ENCODE data around the gene TXNIP. TPM values are rescaled to one million over a fixed set of nuclear protein-coding genes. Genes with fewer than 3 reads are reported as not detected.

TXNIP gene
- total and polyA plus RNA-seq, 5 donors, result 548 to 943 (median 667) TPM

DNA sequence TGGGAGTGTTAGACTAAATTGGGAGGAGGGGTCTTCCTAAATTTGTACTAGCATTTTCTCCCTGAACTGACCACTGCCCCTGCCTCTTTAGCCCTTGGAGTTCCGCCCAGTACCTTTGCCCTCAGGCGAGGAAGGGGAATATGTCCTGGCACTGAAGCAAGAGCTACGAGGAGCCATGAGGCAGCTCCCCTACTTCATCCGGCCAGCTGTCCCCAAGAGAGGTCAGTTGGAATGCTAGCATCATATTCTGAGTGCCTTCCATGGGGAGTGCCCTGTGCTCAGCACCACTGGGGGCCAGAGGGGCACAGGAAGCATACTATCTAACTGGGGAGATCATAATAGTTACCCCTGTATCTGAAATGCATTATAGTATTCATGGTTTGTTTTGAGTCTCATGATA is 21.2 kb downstream of the TXNIP start:
- no peak for ATAC-seq
- intact Hi-C loops (cut with DNase I), result loop anchor here in 1 of 4 donors (5.0 kb wide), 1 partner anchor 37 kb away; no protein-coding TSS in a partner anchor

GRCh38 chr1:145974721-145975120 is 21.7 kb downstream of the TXNIP start:
- Histone ChIP-seq H3K9me3 (ENCODE audit: control insufficient read depth, low read length) (no peaks in the 10 kb centered on the region), H3K27me3 (ENCODE audit: control insufficient read depth, insufficient read depth) (no peaks in the 10 kb centered on the region), H3K4me1 (ENCODE audit: control insufficient read depth, insufficient read depth, low read length) (peaks cover 7% of the 10 kb centered on the region), H3K4me3 (ENCODE audit: low read length) (no peak overlapping the region), H3K27ac (ENCODE audit: low read length) (no peak overlapping the region)
- ATAC-seq (no peak), DNase-seq (no peak)
- 79% methylated on average over 7 of the region's 7 CpGs for WGBS
- intact Hi-C loops (cut with DNase I), result loop anchor here in 1 of 4 donors (5.0 kb wide), 1 partner anchor 38 kb away; no protein-coding TSS in a partner anchor

More for the DNA sequence above, 21.2 kb downstream of the TXNIP start:
- DNase-seq, result no peak
- H3K9me3 ChIP-seq (ENCODE audit: control insufficient read depth, low read length), result no peaks in the 10 kb centered on the region
- H3K4me1 ChIP-seq (ENCODE audit: control insufficient read depth, insufficient read depth, low read length), result peaks cover 11% of the 10 kb centered on the region
- no peak overlapping the region for H3K27ac ChIP-seq (ENCODE audit: low read length)
- 63% methylated on average over 4 of the region's 4 CpGs for WGBS
- no peak overlapping the region for H3K4me3 ChIP-seq (ENCODE audit: low read length)
- no peaks in the 10 kb centered on the region for H3K27me3 ChIP-seq (ENCODE audit: control insufficient read depth, insufficient read depth)

- H3K27ac ChIP-seq (ENCODE audit: low read length), result no peak overlapping the region
- no peak overlapping the region for H3K4me3 ChIP-seq (ENCODE audit: low read length)
- intact Hi-C loops (cut with DNase I), result no loop called here
- no peaks in the 10 kb centered on the region for H3K4me1 ChIP-seq (ENCODE audit: control insufficient read depth, insufficient read depth, low read length)
- ATAC-seq (no peak), DNase-seq (no peak)
- 81% methylated on average over 7 of the region's 7 CpGs for WGBS
- H3K27me3 ChIP-seq (ENCODE audit: control insufficient read depth, insufficient read depth), result no peaks in the 10 kb centered on the region
- no peaks in the 10 kb centered on the region for H3K9me3 ChIP-seq (ENCODE audit: control insufficient read depth, low read length)
Observed at GRCh38 chr1:145972580-145972979, 23.8 kb downstream of the TXNIP start.

DNA sequence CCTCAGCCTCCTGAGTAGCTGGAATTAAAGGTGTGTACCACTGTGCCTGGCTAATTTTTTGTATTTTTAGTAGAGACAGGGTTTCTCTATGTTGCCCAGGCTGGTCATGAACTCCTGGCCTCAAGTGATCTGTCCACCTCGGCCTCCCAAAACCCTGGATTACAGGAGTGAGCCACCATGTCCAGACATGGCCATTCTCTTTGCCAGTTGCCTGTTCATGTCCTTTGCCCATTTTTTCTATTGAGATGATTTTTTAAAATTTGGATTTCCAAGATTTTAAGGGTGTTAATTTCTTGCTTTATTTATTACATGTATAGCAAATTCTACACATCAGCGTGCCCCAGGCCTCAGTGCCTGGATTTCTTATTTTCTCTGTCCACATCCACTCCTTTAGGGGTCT is 29.1 kb downstream of the TXNIP start:
- WGBS, result 94% methylated on average over 2 of the region's 2 CpGs
- Histone ChIP-seq H3K27ac (ENCODE audit: low read length) (no peak overlapping the region), H3K4me1 (ENCODE audit: control insufficient read depth, insufficient read depth, low read length) (peaks cover 8% of the 10 kb centered on the region), H3K4me3 (ENCODE audit: low read length) (no peak overlapping the region), H3K9me3 (ENCODE audit: control insufficient read depth, low read length) (no peaks in the 10 kb centered on the region), H3K27me3 (ENCODE audit: control insufficient read depth, insufficient read depth) (no peaks in the 10 kb centered on the region)
- DNase-seq (no peak), ATAC-seq (no peak)
- intact Hi-C loops (cut with DNase I), result loop anchor here in 2 of 4 donors (5.0 to 10.0 kb wide), 2 partner anchors 40 to 72 kb away; no protein-coding TSS in a partner anchor

DNA sequence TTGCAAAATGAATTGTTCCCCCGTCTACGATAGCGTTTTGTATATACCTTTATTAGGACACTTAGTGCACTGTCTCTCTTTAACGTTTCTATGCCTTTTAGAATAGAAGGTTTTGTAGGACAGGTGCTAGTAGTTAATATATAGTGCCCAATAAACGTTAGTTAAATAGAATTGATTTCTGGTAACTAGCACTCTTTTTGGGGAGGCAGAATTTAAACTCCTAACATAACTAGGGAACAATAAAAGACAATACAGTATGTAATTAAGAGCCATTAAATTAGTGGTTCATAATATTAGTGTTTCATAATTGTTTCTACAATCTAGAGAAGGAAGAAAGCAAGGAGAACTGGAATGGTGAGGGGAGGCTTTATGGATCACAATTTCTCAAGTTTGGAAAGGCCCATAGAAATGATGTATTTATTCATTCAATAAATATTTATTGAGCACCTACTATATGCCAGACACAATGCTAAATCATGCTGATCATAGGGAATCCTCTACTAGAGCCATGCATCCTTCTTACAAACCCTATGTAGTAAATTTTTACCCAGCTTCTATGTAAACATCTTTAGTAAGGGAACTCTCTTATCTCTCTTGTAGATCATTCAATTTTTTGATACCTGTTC is 31.1 kb downstream of the TXNIP start:
- no peaks in the 10 kb centered on the region for H3K27me3 ChIP-seq (ENCODE audit: control insufficient read depth, insufficient read depth)
- WGBS, result 2% methylated on average over 5 of the region's 5 CpGs
- H3K9me3 ChIP-seq (ENCODE audit: control insufficient read depth, low read length), result no peaks in the 10 kb centered on the region
- H3K4me1 ChIP-seq (ENCODE audit: control insufficient read depth, insufficient read depth, low read length), result peaks cover 8% of the 10 kb centered on the region
- peak overlapping the region; percentile 76 for H3K4me3 ChIP-seq (ENCODE audit: low read length)
- ATAC-seq (no peak), DNase-seq (no peak)
- no peak overlapping the region for H3K27ac ChIP-seq (ENCODE audit: low read length)
- intact Hi-C loops (cut with DNase I), result loop anchor here in 2 of 4 donors (5.0 to 10.0 kb wide), 2 partner anchors 42 to 70 kb away; no protein-coding TSS in a partner anchor

DNA sequence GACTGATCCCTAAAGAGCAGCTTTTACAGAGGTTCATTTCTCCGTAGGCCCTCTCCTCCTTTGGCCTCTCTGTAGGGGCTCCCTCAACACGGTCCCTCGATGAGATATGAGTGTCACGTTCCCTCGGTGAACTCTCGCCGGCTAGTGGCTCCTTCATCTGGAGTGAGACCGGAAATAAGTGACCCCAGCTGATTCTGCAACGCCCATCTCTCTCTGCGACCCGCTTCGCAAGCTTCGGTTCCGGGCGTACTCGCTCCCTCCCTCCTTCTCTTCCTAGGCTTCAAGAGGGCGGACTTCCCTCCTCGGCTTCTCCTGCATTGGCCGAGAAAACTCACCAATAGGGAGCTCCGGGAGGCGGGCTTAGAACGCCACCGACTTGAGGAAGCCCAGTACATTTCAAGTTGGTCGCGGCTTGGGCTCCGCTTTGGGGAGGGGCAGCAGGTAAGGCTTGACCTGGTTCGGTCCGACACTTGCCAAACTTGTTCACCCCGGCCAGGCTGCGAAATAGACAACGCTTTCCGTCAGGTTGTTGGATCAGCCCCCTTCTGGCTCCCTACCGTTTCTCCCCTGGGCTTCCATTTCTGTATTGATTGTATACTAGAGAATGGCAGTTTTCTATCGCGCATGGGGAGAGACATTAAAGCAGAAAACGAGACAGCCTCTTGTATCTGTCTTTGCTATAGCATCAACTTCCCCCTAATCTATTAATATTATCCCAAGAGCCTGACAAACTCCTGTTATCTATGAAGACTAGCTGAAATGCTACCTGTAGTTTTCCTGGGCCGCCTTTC is 31.9 kb downstream of the TXNIP start, which contains the start of the genes ANKRD34A and POLR3GL:
Gene ANKRD34A (minus strand): TSS at position 248 of the 791 bp plus-strand sequence. CDS start 2,816 bp downstream, outside the sequence.
Gene POLR3GL (plus strand): TSS at position 363 of the 791 bp plus-strand sequence. CDS start 10,176 bp downstream, outside the sequence.
- no peaks in the 10 kb centered on the region for H3K27me3 ChIP-seq (ENCODE audit: control insufficient read depth, insufficient read depth)
- peak within 1 kb of the TSS; percentile 76 for H3K4me3 ChIP-seq (ENCODE audit: low read length)
- H3K27ac ChIP-seq (ENCODE audit: low read length), result peak within 1 kb of the TSS; percentile 84
- peak; percentile 96 to 99 (median 97) for DNase-seq
- no peaks in the 10 kb centered on the region for H3K9me3 ChIP-seq (ENCODE audit: control insufficient read depth, low read length)
- peak; percentile 87 to 90 for ATAC-seq
- peaks cover 10% of the 10 kb centered on the region for H3K4me1 ChIP-seq (ENCODE audit: control insufficient read depth, insufficient read depth, low read length)
- intact Hi-C loops (cut with DNase I), result loop anchor here in 2 of 4 donors (5.0 to 10.0 kb wide), 2 partner anchors 43 to 70 kb away; no protein-coding TSS in a partner anchor
- WGBS, result under 1% methylated on average over 37 of the region's 37 CpGs

DNA sequence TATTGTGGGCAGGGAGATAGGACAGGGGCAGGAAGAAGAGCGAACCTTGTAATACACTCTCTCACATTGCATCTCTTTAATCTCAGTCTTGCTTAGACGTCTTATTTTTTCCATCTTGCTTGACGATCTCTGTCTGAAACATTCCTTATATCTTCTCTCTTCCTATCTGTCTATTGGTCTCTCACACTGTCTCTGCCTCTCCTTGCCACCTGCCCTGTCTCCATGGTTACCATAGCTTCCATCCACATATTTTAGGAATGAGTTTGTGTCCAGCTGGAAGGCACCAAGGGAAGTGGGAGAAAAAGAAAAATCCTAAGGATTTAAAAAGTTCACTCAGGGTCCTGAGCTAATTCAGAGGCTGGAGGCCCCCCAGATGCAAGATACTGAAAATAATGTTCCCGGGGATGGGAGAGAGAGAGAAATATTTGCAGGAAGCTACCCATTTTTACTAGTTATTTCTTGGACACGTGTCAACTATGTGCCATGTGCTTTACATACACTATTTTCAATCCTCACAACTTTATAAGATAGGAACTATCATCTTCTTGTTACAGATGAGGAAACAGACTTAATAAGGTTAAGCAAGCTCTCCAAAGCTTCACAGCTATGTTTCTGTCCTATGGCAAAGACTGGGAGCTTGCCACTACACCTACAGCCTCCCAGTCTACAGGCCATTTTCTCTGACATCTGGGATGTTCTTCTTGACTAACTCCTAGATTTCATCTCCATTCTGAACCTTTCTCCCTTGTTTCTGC is 32.9 kb downstream of the TXNIP start:
- 23% methylated on average over 5 of the region's 5 CpGs for WGBS
- Histone ChIP-seq H3K4me1 (ENCODE audit: control insufficient read depth, insufficient read depth, low read length) (peaks cover 10% of the 10 kb centered on the region), H3K27ac (ENCODE audit: low read length) (peak overlapping the region; percentile 84), H3K9me3 (ENCODE audit: control insufficient read depth, low read length) (no peaks in the 10 kb centered on the region), H3K27me3 (ENCODE audit: control insufficient read depth, insufficient read depth) (no peaks in the 10 kb centered on the region), H3K4me3 (ENCODE audit: low read length) (peak overlapping the region; percentile 76)
- DNase-seq (no peak), ATAC-seq (no peak)
- intact Hi-C loops (cut with DNase I), result loop anchor here in 1 of 4 donors (10.0 kb wide), 1 partner anchor 69 kb away; no protein-coding TSS in a partner anchor

DNA sequence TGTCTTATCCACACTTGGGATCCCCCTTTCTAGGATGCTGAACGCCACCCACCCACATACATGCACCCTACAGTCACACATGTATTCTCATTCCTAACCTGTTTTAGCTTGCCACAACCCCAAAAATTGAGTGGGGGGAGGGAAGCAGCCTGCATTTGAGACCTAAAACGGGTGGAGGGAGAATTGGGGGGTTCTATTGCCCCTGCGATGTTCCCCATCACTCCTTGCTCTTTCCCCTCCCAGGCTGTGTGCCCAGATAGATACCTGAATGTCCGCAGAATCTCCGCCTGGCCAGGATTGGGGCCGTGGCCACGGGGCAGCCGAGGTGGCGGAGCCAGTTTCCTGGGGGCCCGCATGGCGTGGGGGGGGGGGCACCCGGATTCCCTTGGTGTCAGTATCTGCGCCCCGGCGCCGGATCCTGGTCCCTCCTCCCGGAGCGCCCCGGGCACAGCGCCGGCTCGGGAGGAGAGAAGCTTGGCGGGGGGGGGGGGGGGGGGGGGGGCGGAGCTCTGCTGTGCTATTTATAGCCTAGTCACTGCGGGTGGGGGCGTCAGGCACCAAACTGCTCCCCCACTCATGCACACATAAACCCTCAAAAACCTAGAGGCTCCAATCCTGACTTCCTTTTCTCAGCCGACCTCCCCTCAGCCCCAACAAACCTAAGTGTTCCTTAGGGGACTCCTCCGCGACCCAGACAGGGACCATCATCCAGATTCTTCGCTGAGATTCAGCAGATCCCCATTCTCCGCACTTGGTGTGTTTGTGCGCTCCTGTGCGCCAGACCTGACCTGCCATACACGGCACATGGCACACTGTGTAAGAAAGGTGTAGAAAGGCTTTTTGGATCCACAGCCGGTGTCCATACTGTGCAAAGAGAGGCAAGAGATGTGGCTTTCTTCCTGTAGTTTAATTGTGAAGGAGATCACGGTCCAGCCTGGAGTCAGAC is 33.9 kb downstream of the TXNIP start:
- no peak for ATAC-seq
- 2% methylated on average over 30 of the region's 36 CpGs for WGBS
- H3K9me3 ChIP-seq (ENCODE audit: control insufficient read depth, low read length), result no peaks in the 10 kb centered on the region
- peaks cover 10% of the 10 kb centered on the region for H3K4me1 ChIP-seq (ENCODE audit: control insufficient read depth, insufficient read depth, low read length)
- intact Hi-C loops (cut with DNase I), result loop anchor here in 1 of 4 donors (10.0 kb wide), 1 partner anchor 68 kb away; no protein-coding TSS in a partner anchor
- H3K27me3 ChIP-seq (ENCODE audit: control insufficient read depth, insufficient read depth), result no peaks in the 10 kb centered on the region
- DNase-seq, result peak; percentile 49 to 84 (median 82)
- H3K27ac ChIP-seq (ENCODE audit: low read length), result peak overlapping the region; percentile 60
- peak overlapping the region; percentile 68 for H3K4me3 ChIP-seq (ENCODE audit: low read length)

- 1% methylated on average over 57 of the region's 57 CpGs for WGBS
- Histone ChIP-seq H3K4me3 (ENCODE audit: low read length) (peak overlapping the region; percentile 68), H3K4me1 (ENCODE audit: control insufficient read depth, insufficient read depth, low read length) (peaks cover 10% of the 10 kb centered on the region), H3K27ac (ENCODE audit: low read length) (peak overlapping the region; percentile 85), H3K27me3 (ENCODE audit: control insufficient read depth, insufficient read depth) (no peaks in the 10 kb centered on the region), H3K9me3 (ENCODE audit: control insufficient read depth, low read length) (no peaks in the 10 kb centered on the region)
- DNase-seq (peak; percentile 46 to 81 (median 79)), ATAC-seq (no peak)
- intact Hi-C loops (cut with DNase I), result loop anchor here in 1 of 4 donors (10.0 kb wide), 1 partner anchor 67 kb away; no protein-coding TSS in a partner anchor
Observed at GRCh38 chr1:145961425-145962156, 34.8 kb downstream of the TXNIP start.
